HPDE6-E6E7 (cell line): Measurements from ENCODE around the gene PLEKHH3.

Experiments
- DNase-seq: peaks from one replicate; pipeline ENCODE4 v3.0.0; 2011; ENCODE audit warnings: missing footprints; ENCODE audit errors: extremely low spot score

Gene PLEKHH3

GRCh38 chr17:42686520-42687128 is 9.8 kb upstream of the PLEKHH3 start:
- DNase-seq: no peak

GRCh38 chr17:42685831-42686230 is 9.0 kb upstream of the PLEKHH3 start:
- no peak for DNase-seq

GRCh38 chr17:42684929-42685556 is 8.2 kb upstream of the PLEKHH3 start:
- DNase-seq: no peak

- no peak for DNase-seq
Measured at GRCh38 chr17:42683407-42684034, 6.7 kb upstream of the PLEKHH3 start.

- DNase-seq: no peak
Measured at GRCh38 chr17:42682722-42683403, 6.1 kb upstream of the PLEKHH3 start.

- DNase-seq: no peak
Measured at GRCh38 chr17:42681976-42682721, 5.4 kb upstream of the PLEKHH3 start, which contains the start of gene CNTNAP1. CNTNAP1 (plus strand) TSS chr17:42682531; CDS start chr17:42682830, 299 bp downstream.

- DNase-seq: no peak
Measured at GRCh38 chr17:42680331-42680808, 3.6 kb upstream of the PLEKHH3 start.

GRCh38 chr17:42679492-42680330 is 2.9 kb upstream of the PLEKHH3 start:
- DNase-seq: peak; percentile 80

- no peak for DNase-seq
Measured at GRCh38 chr17:42678951-42679491, 2.2 kb upstream of the PLEKHH3 start.

- DNase-seq: peak; percentile 76
Measured at GRCh38 chr17:42677921-42678781, 1.4 kb upstream of the PLEKHH3 start.

- DNase-seq: peak; percentile 98
Measured at GRCh38 chr17:42677012-42677857, 441 bp upstream of the PLEKHH3 start.

- DNase-seq: no peak
Measured at GRCh38 chr17:42675965-42676423, 800 bp downstream of the PLEKHH3 start.

GRCh38 chr17:42675348-42675964 is 1.3 kb downstream of the PLEKHH3 start:
- DNase-seq: no peak

- no peak for DNase-seq
Measured at GRCh38 chr17:42674755-42675347, 1.9 kb downstream of the PLEKHH3 start.

- no peak for DNase-seq
Measured at GRCh38 chr17:42673885-42674754, 2.7 kb downstream of the PLEKHH3 start.

- no peak for DNase-seq
Measured at GRCh38 chr17:42673266-42673884, 3.4 kb downstream of the PLEKHH3 start.
